HCT116 (cell line): ENCODE measurements around the gene DAGLB. TPM values are rescaled to one million over a fixed set of nuclear protein-coding genes. Genes with fewer than 3 reads are reported as not detected.

Experiments used
- ATAC-seq: fragments of 200-7000 bp; cut with Tn5 transposase; 2 replicates; pipeline ENCODE4 v1.9.1; 2020; ENCODE audit warnings: mild to moderate bottlenecking, moderate library complexity
- BruUV-seq: library from RNA; stranded (reverse); fragments of 400-500 nt; replicated peaks from 2 replicates; lab custom pipeline; 2021; lab: Mats Ljungman, UMichigan
- CTCF ChIA-PET: fragments of 300-600 bp; sonication (Branson Sonifier 250); formaldehyde crosslinking; loops from one replicate; lab custom pipeline; 2021; ENCODE audit warnings: antibody characterized with exemption; lab: Charles Lee
- POLR2A ChIA-PET: fragments of 300-600, 350-600 bp; sonication (Branson Sonifier 250); formaldehyde crosslinking; loops from one replicate; lab custom pipeline; 2021; ENCODE audit warnings: antibody characterized with exemption; lab: Charles Lee
- RAD21 ChIA-PET, 2 experiments: fragments of 300-600 bp; sonication (Branson Sonifier 250); formaldehyde crosslinking; loops; one replicate each; lab custom pipeline; 2023; ENCODE audit warnings: low total read pairs in 2 of 2; ENCODE audit not compliant: uncharacterized antibody in 2 of 2, unreplicated experiment in 2 of 2, low non-redundant PET in 1 of 2; lab: Charles Lee
- DNase-seq: peaks from one replicate; pipeline ENCODE4 v3.0.0-alpha.2; 2010; ENCODE audit warnings: low read depth, low spot score
- H2AFZ ChIP-seq: fragments of 200-600 bp; shearing (Covaris generic), sonication (generic); 2 replicates; pipeline ENCODE4 v1.6.1; 2017; ENCODE audit warnings: low read depth, mixed run types, mixed read lengths, antibody characterized with exemption, low read length; ENCODE audit not compliant: poor library complexity, severe bottlenecking
- H3K27ac ChIP-seq: 2 replicates; pipeline ENCODE4 v1.5.1; 2012; ENCODE audit warnings: low read depth, low read length
- H3K27me3 ChIP-seq: fragments of 200-600 bp; sonication (generic); 2 replicates; pipeline ENCODE4 v1.6.1; 2016; ENCODE audit warnings: mixed run types, low read length, mixed read lengths; ENCODE audit not compliant: insufficient read depth
- H3K36me3 ChIP-seq, 2 experiments: fragments of 200-500 bp in 1 of 2; fragments of 200-600 bp in 1 of 2; sonication (Bioruptor generic) in 1 of 2; sonication (generic) in 1 of 2; 2 replicates each; pipeline versions ENCODE4 v1.5.1 to v1.6.1; 2014 to 2016; ENCODE audit warnings: low read length in 2 of 2, inconsistent platforms in 1 of 2, mixed read lengths in 1 of 2, mixed run types in 1 of 2; ENCODE audit not compliant: insufficient read depth in 2 of 2, control insufficient read depth in 1 of 2
- H3K4me1 ChIP-seq, 2 experiments: fragments of 200-600 bp in 1 of 2; sonication (generic) in 1 of 2; 2 replicates each; pipeline versions ENCODE4 v1.5.1 to v1.6.1; 2012 to 2017; ENCODE audit warnings: low read length in 2 of 2, inconsistent platforms in 1 of 2, mild to moderate bottlenecking in 1 of 2, mixed read lengths in 1 of 2, mixed run types in 1 of 2, moderate library complexity in 1 of 2; ENCODE audit not compliant: insufficient read depth in 2 of 2, control insufficient read depth in 1 of 2
- H3K4me2 ChIP-seq: fragments of 200-600 bp; sonication (generic); 2 replicates; pipeline ENCODE4 v1.6.1; 2017; ENCODE audit warnings: mixed run types, low read length, mixed read lengths
- H3K4me3 ChIP-seq, 2 experiments: fragments of 200-600 bp in 1 of 2; sonication (generic) in 1 of 2; replicated peaks in 1 of 2; 2 replicates each; pipeline ENCODE4 v1.5.1; 2011 to 2016; ENCODE audit warnings: low read length in 2 of 2, control low read depth in 1 of 2, low read depth in 1 of 2, mild to moderate bottlenecking in 1 of 2, mixed read lengths in 1 of 2, mixed run types in 1 of 2
- H3K79me2 ChIP-seq: fragments of 200-600 bp; sonication (generic); 2 replicates; pipeline ENCODE4 v1.6.1; 2017; ENCODE audit warnings: mild to moderate bottlenecking, mixed run types, low read length, moderate library complexity, mixed read lengths; ENCODE audit not compliant: insufficient read depth
- H3K9ac ChIP-seq: fragments of 200-600 bp; sonication (generic); 2 replicates; pipeline ENCODE4 v1.6.1; 2016; ENCODE audit warnings: low read length, mixed read lengths
- H3K9me2 ChIP-seq: fragments of 200-600 bp; sonication (generic), shearing (Covaris generic); 2 replicates; pipeline ENCODE4 v1.6.1; 2017; ENCODE audit warnings: mixed run types, mild to moderate bottlenecking, moderate library complexity; ENCODE audit not compliant: insufficient read depth
- H3K9me3 ChIP-seq, 2 experiments: fragments of 200-500 bp in 1 of 2; fragments of 200-600 bp in 1 of 2; sonication (Bioruptor generic) in 1 of 2; sonication (generic) in 1 of 2; 2 replicates each; pipeline ENCODE4 v1.6.1; 2014 to 2017; ENCODE audit warnings: low read length in 2 of 2, mixed read lengths in 2 of 2, inconsistent platforms in 1 of 2, low read depth in 1 of 2, mild to moderate bottlenecking in 1 of 2, mixed run types in 1 of 2, moderate library complexity in 1 of 2; ENCODE audit not compliant: control insufficient read depth in 1 of 2, insufficient read depth in 1 of 2
- H4K20me1 ChIP-seq: fragments of 200-600 bp; sonication (generic), shearing (Covaris generic); 2 replicates; pipeline ENCODE4 v1.6.1; 2017; ENCODE audit warnings: mixed run types, mild to moderate bottlenecking, moderate library complexity; ENCODE audit not compliant: insufficient read depth
- CBX3 ChIP-seq: IDR thresholded peaks from 2 replicates; pipeline ENCODE4 v1.6.1; 2012; ENCODE audit warnings: low read depth
- EGR1 ChIP-seq: IDR thresholded peaks from 2 replicates; pipeline ENCODE4 v1.6.1; 2012; ENCODE audit warnings: low read depth
- ELF1 ChIP-seq: IDR thresholded peaks from 2 replicates; pipeline ENCODE4 v1.6.1; 2012; ENCODE audit warnings: low read depth, borderline replicate concordance
- EZH2phosphoT487 ChIP-seq: fragments of 200-600 bp; IDR thresholded peaks from 2 replicates; pipeline ENCODE4 v1.6.1; 2018; ENCODE audit warnings: antibody characterized with exemption, borderline replicate concordance
- FOSL1 ChIP-seq: IDR thresholded peaks from 2 replicates; pipeline ENCODE4 v1.6.1; 2012; ENCODE audit warnings: low read depth
- JUND ChIP-seq: IDR thresholded peaks from 2 replicates; pipeline ENCODE4 v1.6.1; 2012
- POLR2A ChIP-seq: IDR thresholded peaks from 2 replicates; pipeline ENCODE4 v1.7.0; 2011; ENCODE audit warnings: borderline replicate concordance; ENCODE audit not compliant: insufficient read depth, insufficient read length; ENCODE audit errors: extremely low read depth
- POLR2AphosphoS5 ChIP-seq: IDR thresholded peaks from 2 replicates; pipeline ENCODE4 v1.6.1; 2011; ENCODE audit warnings: mild to moderate bottlenecking, low read depth, low read length, moderate library complexity
- RAD21 ChIP-seq: IDR thresholded peaks from 2 replicates; pipeline ENCODE4 v1.6.1; 2012; ENCODE audit warnings: low read depth, mild to moderate bottlenecking
- SIN3A ChIP-seq: IDR thresholded peaks from 2 replicates; pipeline ENCODE4 v1.6.1; 2012; ENCODE audit warnings: low read depth
- SRF ChIP-seq: IDR thresholded peaks from 2 replicates; pipeline ENCODE4 v1.6.1; 2012; ENCODE audit warnings: low read depth
- TCF7L2 ChIP-seq: IDR thresholded peaks from 2 replicates; pipeline ENCODE4 v1.7.0; 2011; ENCODE audit warnings: borderline replicate concordance, inconsistent platforms; ENCODE audit not compliant: insufficient read depth, insufficient read length; ENCODE audit errors: extremely low read depth
- YY1 ChIP-seq: IDR thresholded peaks from 2 replicates; pipeline ENCODE4 v1.6.1; 2011; ENCODE audit warnings: low read length, low read depth, moderate library complexity, mild to moderate bottlenecking; ENCODE audit not compliant: insufficient replicate concordance; ENCODE audit errors: extremely low read depth
- ZFX ChIP-seq: fragments of 450-650 bp; IDR thresholded peaks from 2 replicates; pipeline ENCODE4 v1.6.1; 2017
- ZNF274 ChIP-seq: fragments of 200-500 bp; sonication (Bioruptor generic); IDR thresholded peaks from 2 replicates; pipeline ENCODE4 v1.6.1; 2014; ENCODE audit warnings: mild to moderate bottlenecking, low read depth, low read length, inconsistent platforms
- intact Hi-C: fragments of 100-400 bp; cut with micrococcal nuclease; formaldehyde crosslinking; loops from 2 replicates; pipeline ENCODE4 v1.10.0; 2022
- total RNA-seq: library from RNA; stranded (reverse); gene quantifications from one replicate; pipeline ENCODE4 v1.2.1, GENCODE V29; 2021; ENCODE audit not compliant: unreplicated experiment
- TF ChIP-seq, protein P1 (sequence below): IDR thresholded peaks from 2 replicates; pipeline ENCODE4 v1.6.1; 2012
- TF ChIP-seq, protein P2 (sequence below): IDR thresholded peaks from 2 replicates; pipeline ENCODE4 v1.6.1; 2011; ENCODE audit warnings: mild to moderate bottlenecking, low read length, moderate library complexity; ENCODE audit not compliant: insufficient replicate concordance; ENCODE audit errors: extremely low read depth
- TF ChIP-seq, protein P3 (sequence below): IDR thresholded peaks from 2 replicates; pipeline ENCODE4 v1.6.1; 2012; ENCODE audit warnings: low read depth
- TF ChIP-seq, protein P4 (sequence below), 3 experiments: fragments of 200-600 bp in 1 of 3; sonication (generic) in 1 of 3; IDR thresholded peaks in 2 of 3; conservative IDR thresholded peaks in 1 of 3; 2 replicates each; pipeline ENCODE4 v1.5.1; 2012 to 2017; ENCODE audit warnings: low read depth in 2 of 3, low read length in 2 of 3, antibody characterized with exemption in 1 of 3, borderline replicate concordance in 1 of 3, control low read depth in 1 of 3, mild to moderate bottlenecking in 1 of 3, mixed read lengths in 1 of 3, mixed run types in 1 of 3, moderate library complexity in 1 of 3; ENCODE audit not compliant: insufficient read depth in 1 of 3
- TF ChIP-seq, protein P5 (sequence below): IDR thresholded peaks from 2 replicates; pipeline ENCODE4 v1.6.1; 2012

DAGLB gene
- total RNA-seq, 1 experiment from 2014 or later: 30.2 TPM

DNA sequence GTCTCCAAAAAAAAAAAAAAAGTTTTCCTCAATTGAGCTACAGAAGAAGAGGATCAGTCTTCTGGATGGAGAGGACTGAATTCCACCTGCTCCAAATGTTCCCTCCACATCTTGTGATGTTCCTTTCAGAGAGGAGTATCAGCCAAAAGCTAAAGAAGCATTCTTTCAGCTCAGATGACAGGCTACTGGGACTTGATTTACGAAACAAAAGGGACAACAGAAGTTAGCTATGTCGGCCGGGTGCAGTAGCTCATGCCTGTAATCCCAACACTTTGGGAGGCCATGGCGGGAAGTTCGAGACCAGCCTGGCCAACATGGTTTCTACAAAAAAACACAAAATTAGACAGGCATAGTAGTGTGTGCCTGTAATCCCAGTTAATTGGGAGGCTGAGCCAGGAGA, 7.4 kb downstream of the DAGLB start:
- TF ChIP-seq EGR1 (no peak), ELF1 (no peak), ZNF274 (no peak), EZH2phosphoT487 (no peak), YY1 (no peak), POLR2AphosphoS5 (no peak), JUND (no peak), ZFX (no peak), TCF7L2 (no peak), CBX3 (no peak), SIN3A (no peak), RAD21 (no peak), POLR2A (no peak), SRF (no peak), FOSL1 (no peak)
- TF ChIP-seq, protein P1, sequence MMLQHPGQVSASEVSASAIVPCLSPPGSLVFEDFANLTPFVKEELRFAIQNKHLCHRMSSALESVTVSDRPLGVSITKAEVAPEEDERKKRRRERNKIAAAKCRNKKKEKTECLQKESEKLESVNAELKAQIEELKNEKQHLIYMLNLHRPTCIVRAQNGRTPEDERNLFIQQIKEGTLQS: no peak
- TF ChIP-seq, protein P2, sequence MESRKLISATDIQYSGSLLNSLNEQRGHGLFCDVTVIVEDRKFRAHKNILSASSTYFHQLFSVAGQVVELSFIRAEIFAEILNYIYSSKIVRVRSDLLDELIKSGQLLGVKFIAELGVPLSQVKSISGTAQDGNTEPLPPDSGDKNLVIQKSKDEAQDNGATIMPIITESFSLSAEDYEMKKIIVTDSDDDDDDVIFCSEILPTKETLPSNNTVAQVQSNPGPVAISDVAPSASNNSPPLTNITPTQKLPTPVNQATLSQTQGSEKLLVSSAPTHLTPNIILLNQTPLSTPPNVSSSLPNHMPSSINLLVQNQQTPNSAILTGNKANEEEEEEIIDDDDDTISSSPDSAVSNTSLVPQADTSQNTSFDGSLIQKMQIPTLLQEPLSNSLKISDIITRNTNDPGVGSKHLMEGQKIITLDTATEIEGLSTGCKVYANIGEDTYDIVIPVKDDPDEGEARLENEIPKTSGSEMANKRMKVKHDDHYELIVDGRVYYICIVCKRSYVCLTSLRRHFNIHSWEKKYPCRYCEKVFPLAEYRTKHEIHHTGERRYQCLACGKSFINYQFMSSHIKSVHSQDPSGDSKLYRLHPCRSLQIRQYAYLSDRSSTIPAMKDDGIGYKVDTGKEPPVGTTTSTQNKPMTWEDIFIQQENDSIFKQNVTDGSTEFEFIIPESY: no peak
- TF ChIP-seq, protein P3, sequence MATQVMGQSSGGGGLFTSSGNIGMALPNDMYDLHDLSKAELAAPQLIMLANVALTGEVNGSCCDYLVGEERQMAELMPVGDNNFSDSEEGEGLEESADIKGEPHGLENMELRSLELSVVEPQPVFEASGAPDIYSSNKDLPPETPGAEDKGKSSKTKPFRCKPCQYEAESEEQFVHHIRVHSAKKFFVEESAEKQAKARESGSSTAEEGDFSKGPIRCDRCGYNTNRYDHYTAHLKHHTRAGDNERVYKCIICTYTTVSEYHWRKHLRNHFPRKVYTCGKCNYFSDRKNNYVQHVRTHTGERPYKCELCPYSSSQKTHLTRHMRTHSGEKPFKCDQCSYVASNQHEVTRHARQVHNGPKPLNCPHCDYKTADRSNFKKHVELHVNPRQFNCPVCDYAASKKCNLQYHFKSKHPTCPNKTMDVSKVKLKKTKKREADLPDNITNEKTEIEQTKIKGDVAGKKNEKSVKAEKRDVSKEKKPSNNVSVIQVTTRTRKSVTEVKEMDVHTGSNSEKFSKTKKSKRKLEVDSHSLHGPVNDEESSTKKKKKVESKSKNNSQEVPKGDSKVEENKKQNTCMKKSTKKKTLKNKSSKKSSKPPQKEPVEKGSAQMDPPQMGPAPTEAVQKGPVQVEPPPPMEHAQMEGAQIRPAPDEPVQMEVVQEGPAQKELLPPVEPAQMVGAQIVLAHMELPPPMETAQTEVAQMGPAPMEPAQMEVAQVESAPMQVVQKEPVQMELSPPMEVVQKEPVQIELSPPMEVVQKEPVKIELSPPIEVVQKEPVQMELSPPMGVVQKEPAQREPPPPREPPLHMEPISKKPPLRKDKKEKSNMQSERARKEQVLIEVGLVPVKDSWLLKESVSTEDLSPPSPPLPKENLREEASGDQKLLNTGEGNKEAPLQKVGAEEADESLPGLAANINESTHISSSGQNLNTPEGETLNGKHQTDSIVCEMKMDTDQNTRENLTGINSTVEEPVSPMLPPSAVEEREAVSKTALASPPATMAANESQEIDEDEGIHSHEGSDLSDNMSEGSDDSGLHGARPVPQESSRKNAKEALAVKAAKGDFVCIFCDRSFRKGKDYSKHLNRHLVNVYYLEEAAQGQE: no peak
- TF ChIP-seq, protein P4, sequence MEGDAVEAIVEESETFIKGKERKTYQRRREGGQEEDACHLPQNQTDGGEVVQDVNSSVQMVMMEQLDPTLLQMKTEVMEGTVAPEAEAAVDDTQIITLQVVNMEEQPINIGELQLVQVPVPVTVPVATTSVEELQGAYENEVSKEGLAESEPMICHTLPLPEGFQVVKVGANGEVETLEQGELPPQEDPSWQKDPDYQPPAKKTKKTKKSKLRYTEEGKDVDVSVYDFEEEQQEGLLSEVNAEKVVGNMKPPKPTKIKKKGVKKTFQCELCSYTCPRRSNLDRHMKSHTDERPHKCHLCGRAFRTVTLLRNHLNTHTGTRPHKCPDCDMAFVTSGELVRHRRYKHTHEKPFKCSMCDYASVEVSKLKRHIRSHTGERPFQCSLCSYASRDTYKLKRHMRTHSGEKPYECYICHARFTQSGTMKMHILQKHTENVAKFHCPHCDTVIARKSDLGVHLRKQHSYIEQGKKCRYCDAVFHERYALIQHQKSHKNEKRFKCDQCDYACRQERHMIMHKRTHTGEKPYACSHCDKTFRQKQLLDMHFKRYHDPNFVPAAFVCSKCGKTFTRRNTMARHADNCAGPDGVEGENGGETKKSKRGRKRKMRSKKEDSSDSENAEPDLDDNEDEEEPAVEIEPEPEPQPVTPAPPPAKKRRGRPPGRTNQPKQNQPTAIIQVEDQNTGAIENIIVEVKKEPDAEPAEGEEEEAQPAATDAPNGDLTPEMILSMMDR (IDR thresholded peaks at IDR 0.05 in 2 of 3, conservative IDR thresholded peaks at IDR 0.05 in 1 of 3; ENCODE audit: borderline replicate concordance in 1 of 3, insufficient read depth in 1 of 3, low read depth in 2 of 3, low read length in 2 of 3): no peak
- TF ChIP-seq, protein P5, sequence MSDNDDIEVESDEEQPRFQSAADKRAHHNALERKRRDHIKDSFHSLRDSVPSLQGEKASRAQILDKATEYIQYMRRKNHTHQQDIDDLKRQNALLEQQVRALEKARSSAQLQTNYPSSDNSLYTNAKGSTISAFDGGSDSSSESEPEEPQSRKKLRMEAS: no peak
- H4K20me1 ChIP-seq: peaks cover 6% of the 10 kb centered on the region; the same call in 1 of the 2 replicates
- intact Hi-C loops: no loop called here

More for the DNA sequence above, 7.4 kb downstream of the DAGLB start:
- ATAC-seq: no peak
- no peak overlapping the region for H3K4me2 ChIP-seq
- no peaks in the 10 kb centered on the region for H3K9me3 ChIP-seq
- H3K4me1 ChIP-seq: peaks cover 44 to 87% of the 10 kb centered on the region in 2 experiments
- DNase-seq: no peak
- H2AFZ ChIP-seq: no peak overlapping the region
- H3K27me3 ChIP-seq: no peaks in the 10 kb centered on the region
- H3K27ac ChIP-seq: no peak overlapping the region
- no peak overlapping the region for H3K4me3 ChIP-seq
- no peaks in the 10 kb centered on the region for H3K9me2 ChIP-seq
- peaks cover 8 to 33% of the 10 kb centered on the region in 2 experiments; a peak in 3 of 4 replicates for H3K36me3 ChIP-seq
- peaks cover 85% of the 10 kb centered on the region for H3K79me2 ChIP-seq
- H3K9ac ChIP-seq: no peak overlapping the region
- ChIA-PET POLR2A (interaction anchor here (0.6 to 1.1 kb wide), 2 partner anchors 10 to 999 kb away, joined by 3 read pairs; no protein-coding TSS in a partner anchor), CTCF (no interaction called here), RAD21 (no interaction called here)
- BruUV-seq: no TSS peak
